Stimulated activated CD8-positive, alpha-beta memory T cell treated with anti-CD3 and anti-CD28 coated beads, Interleukin-7, amount 100 ng/mL, for 24 hours (primary cell): ENCODE results near the gene CATSPERD.

ENCODE experiments used
- DNase-seq: peaks from one replicate; pipeline ENCODE4 v3.0.0-alpha.2; 2020; ENCODE audit warnings: low read depth

Gene CATSPERD

GRCh38 chr19:5827342-5827890, 107.0 kb downstream of the CATSPERD start:
- no peak for DNase-seq

- DNase-seq, result peak; percentile 84
Observed at GRCh38 chr19:5827891-5828660, 107.6 kb downstream of the CATSPERD start.
